Measurements from ENCODE around the gene SCRN3.

GRCh38 chr2:174449033-174449432 lies 53.5 kb downstream of the SCRN3 start:
- TF ChIP-seq CTCF (IDR thresholded peaks at IDR 0.05), result no peak
- no peak for TF ChIP-seq POLR2A (IDR thresholded peaks at IDR 0.05)

Data from heart left ventricle (tissue), 13 donors.